ENCODE data around the gene DNAI7.

DNAI7 gene

GRCh38 chr12:25195056-25195971, at the start of gene DNAI7, which contains the start of gene ETFRF1:
DNAI7 (minus strand) TSS chr12:25195160; CDS start chr12:25195078, 82 bp downstream.
ETFRF1 (plus strand) TSS chr12:25195237; CDS start chr12:25203957, 8,720 bp downstream.
- peak; percentile 97 for DNase-seq (ENCODE audit: low spot score)

- DNase-seq (ENCODE audit: low spot score): no peak
These were observed 48.7 kb upstream of the DNAI7 start for GRCh38 chr12:25243680-25243990.

- DNase-seq (ENCODE audit: low spot score): no peak
These were observed 48.2 kb upstream of the DNAI7 start for GRCh38 chr12:25242981-25243679.

- DNase-seq (ENCODE audit: low spot score): peak; percentile 34
These were observed 46.4 kb upstream of the DNAI7 start for GRCh38 chr12:25241167-25242020.

GRCh38 chr12:25236626-25237025, 41.7 kb upstream of the DNAI7 start:
- DNase-seq (ENCODE audit: low spot score): no peak

- DNase-seq (ENCODE audit: low spot score): peak; percentile 25
These were observed 41.2 kb upstream of the DNAI7 start for GRCh38 chr12:25236190-25236589.

GRCh38 chr12:25213338-25213737, 18.4 kb upstream of the DNAI7 start:
- no peak for DNase-seq (ENCODE audit: low spot score)

GRCh38 chr12:25208554-25208953, 13.6 kb upstream of the DNAI7 start:
- DNase-seq (ENCODE audit: low spot score): no peak

- no peak for DNase-seq (ENCODE audit: low spot score)
These were observed 12.9 kb upstream of the DNAI7 start for GRCh38 chr12:25207846-25208245.

- DNase-seq (ENCODE audit: low spot score): no peak
These were observed 12.5 kb upstream of the DNAI7 start for GRCh38 chr12:25207411-25207810.

GRCh38 chr12:25202137-25202536, 7.2 kb upstream of the DNAI7 start:
- peak; percentile 18 for DNase-seq (ENCODE audit: low spot score)

GRCh38 chr12:25200703-25201102, 5.7 kb upstream of the DNAI7 start:
- no peak for DNase-seq (ENCODE audit: low spot score)

- no peak for DNase-seq (ENCODE audit: low spot score)
These were observed 2.6 kb upstream of the DNAI7 start for GRCh38 chr12:25197608-25198007.

- no peak for DNase-seq (ENCODE audit: low spot score)
These were observed 271 bp downstream of the DNAI7 start for GRCh38 chr12:25194722-25195055.

GRCh38 chr12:25194214-25194613, 746 bp downstream of the DNAI7 start:
- DNase-seq (ENCODE audit: low spot score): no peak

GRCh38 chr12:25190793-25191192, 4.2 kb downstream of the DNAI7 start:
- no peak for DNase-seq (ENCODE audit: low spot score)

- DNase-seq (ENCODE audit: low spot score): no peak
These were observed 5.3 kb downstream of the DNAI7 start for GRCh38 chr12:25189656-25190055.

GRCh38 chr12:25187781-25188180, 7.2 kb downstream of the DNAI7 start:
- no peak for DNase-seq (ENCODE audit: low spot score)

- no peak for DNase-seq (ENCODE audit: low spot score)
These were observed 8.1 kb downstream of the DNAI7 start for GRCh38 chr12:25186788-25187402.

GRCh38 chr12:25186038-25186787, 8.7 kb downstream of the DNAI7 start:
- DNase-seq (ENCODE audit: low spot score): no peak

- no peak for DNase-seq (ENCODE audit: low spot score)
These were observed 10.8 kb downstream of the DNAI7 start for GRCh38 chr12:25184132-25184531.
